DMS153 treated with DMSO at 0.1 percent for 48 hours (cell line): ENCODE data around the gene PDE8B.

Source experiments
- DNase-seq: peaks from one replicate; lab custom pipeline; 2025; ENCODE audit not compliant: unreplicated experiment; lab: John Stamatoyannopoulos, UW

PDE8B gene

DNA sequence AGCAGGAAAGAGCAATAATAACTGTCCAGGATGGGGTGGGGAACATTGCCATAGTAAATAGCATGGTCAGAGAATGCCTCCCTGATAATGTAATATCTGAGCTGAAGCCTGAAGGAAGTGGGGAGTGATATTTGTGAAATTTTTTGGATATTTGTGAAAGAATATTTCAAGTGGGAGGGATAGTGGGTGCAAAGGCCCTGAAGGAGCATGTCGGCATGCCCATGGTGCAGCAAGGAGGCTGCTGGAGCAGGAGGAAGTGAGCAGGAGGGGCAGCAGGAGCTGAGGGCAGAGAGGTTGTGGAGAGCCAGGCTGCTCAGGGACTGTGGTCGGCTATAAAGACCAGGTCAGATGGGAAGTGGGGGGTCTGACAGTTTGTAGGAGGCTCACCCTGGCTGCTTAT lies 21.1 kb upstream of the PDE8B start:
- no peak for DNase-seq

DNA sequence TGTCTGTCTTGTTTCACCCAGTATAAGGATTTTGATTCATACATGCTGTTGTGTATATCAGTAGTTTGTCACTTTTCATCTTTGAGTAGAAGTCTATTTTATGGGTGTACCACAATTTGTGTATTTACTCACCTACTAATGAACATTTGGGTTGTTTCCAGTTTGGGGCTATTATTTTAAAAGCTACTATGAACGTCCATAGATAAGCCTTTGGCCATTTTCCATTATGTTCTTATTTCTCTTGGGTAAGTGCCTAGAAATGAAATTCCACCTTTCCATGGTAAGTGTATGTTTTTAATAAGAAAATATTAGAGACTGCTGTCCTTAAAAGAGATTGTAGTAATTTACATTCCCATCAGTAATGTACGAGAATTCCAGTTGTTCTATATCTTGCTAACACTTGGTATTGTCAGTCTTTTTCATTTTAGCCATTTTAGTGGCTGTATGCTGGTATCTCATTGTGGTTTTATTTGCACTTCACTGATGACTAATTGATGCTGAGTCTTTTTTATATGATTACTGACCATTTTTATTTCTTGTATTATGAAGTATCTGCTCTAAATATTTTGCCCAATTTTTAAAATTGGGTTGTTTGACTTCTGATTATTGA lies 17.9 kb upstream of the PDE8B start:
- no peak for DNase-seq

DNA sequence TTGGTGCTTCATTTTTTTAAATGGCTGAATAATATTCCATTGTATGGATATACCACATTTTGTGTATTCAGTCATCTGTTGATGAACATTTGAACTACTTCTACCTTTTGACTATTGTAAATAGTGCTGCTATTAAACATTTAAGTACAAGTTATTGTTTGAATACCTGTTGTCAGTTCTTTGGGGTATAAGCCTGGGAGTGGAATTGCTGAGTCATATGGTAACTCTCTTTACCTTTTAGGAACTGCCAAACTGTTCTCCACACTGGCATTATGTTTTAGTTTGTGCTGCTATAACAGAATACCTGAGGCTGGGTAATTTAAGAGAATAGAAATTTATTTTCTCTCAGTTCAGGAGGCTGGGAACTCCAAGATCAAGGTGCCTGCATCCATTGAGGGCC lies 15.7 kb upstream of the PDE8B start:
- DNase-seq, result no peak

DNA sequence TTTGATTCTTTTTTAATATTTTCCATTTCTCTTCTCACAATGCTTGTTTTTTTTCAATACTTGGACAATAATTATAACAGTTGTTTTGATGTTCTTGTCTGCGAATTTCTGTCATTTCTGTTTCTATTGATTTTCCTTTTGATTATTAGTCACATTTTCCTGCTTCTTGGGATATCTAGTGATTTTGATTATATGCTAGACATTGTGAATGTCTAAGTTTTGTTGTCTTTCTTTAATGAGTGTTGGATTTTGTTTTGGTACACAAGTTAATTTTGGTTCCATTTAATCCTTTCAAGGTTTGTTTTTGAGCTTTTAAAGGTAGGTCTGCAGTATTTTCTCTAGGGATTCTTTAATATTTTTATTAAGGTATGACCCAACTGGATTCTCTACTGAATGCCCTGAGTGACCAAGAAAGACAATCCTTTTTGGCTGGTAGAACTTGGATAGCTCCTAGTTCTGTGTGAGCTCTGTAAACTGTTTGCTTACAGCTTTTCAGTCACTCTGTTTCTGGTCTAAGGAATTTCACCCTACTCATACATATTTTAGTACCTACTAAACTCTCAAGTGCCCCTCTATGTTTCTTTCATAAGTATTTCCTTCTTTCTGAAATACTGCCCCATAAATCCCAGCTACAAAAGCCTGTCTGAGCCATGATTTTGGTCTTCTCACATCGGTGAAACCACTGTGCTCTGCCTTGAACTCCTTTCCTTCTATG lies 12.5 kb upstream of the PDE8B start:
- no peak for DNase-seq

DNA sequence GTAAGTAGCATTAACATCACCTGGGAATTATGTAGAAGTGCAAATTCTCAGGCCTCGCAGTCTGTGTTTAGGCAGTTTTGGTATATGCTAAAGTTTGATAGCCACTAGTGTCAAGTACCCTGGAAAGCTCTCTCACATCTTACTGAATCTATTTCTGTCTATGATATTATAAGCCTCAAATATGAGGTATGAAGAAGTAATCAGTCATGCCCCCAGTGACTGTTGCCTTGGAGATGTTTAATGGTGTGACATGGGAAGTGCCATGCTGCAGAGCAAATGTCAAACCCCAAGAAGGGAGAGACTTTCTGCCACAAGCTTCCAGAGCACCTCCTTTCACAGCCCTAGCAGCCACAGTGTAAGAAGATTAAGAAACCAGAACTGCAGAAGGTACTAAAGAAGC lies 9.8 kb upstream of the PDE8B start:
- DNase-seq, result no peak

DNA sequence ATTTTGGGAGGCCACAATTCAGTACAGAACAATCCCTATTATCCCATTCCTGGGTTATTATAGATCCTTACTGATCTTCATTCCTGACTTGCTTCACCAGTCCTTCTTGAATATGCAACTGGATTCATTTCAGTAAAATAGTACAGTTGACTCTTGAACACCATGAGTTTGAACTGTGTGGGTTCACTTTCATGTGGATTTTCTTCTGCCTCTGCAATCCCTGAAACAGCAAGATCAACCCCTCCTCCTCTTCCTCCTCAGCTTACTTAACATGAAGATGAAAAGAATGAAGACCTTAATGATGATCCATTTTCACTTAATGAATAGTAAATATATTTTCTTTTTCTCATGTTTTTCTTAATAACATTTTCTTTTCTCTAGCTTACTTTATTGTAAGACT lies 8.3 kb upstream of the PDE8B start:
- no peak for DNase-seq

DNA sequence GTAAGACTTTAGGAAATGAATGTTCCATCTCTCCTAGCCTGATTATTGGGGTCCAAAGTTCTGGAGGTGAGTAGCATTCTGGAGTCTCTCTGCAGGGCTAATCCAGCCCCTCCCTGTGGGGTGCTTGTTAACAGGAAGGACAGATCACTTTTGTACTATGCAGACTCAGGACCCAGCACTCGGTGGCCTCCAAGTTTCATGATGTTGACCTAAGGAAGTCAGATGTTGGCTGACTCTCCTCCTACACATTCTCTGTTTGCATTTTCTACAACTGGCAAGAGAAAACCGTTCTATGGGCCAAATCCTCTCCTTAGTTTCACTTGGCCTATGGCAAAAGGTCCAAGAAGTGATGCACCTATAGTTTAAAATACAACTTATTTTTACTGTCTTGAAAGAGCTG lies 5.5 kb upstream of the PDE8B start:
- no peak for DNase-seq

DNA sequence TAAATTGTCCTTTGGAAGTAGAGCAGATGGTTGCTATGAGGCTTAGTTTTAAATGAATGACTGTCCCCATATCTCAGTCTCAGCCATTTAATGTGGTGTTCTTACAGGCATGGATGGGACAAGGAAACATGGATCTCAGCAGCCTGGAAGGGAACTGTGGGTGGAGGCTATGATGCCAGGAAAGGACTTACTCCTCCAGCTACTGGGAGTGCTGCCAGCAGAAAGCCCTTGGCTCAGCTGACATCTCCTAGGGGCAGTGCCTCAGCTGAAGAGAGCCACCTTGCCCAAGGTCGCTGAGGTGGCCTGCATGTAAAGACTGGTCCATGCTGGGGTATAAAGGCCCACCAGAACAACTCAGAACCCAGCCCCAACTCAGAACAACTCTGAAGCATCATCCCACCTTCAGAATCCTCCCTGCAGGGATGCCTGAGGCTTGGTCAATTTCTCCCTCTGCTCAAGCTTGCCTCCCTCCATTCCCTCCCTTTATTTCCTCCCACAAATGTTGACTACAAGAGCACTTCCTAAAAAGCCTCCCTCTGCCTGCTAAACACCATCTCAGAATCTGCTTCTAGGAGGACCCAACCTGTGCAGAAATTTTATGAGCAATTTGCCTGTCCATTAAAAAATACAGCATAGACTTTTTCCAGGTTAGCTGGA lies 1.8 kb upstream of the PDE8B start:
- DNase-seq, result no peak

DNA sequence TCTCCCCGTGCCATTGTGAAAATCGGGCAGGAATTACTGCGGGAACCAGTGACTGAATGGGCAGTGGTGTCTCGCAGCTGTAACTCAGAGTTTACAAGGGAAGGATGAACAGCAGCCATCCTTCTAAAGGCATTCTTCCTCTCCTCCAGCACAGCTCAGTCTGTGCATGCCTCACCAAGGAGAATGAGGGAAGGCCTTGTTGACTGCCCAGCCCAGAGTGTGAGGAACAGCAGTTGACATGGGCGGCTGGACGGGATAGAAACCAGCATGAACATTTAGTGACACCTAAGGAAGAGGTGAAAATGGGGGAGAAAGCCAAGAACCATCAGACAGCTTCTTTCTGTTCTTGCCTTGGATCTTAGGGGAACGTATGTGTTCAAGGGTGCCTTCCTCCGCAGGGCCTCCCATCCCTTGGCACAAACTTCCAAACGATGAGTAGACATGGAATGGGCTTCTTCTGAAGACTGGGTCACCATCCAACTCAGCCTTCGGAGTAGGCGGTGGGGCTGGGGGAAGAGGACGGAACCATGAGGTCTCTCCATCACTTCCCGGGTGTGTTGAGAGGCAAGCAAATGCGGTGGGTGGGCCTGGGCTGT lies 887 bp upstream of the PDE8B start:
- DNase-seq, result no peak

DNA sequence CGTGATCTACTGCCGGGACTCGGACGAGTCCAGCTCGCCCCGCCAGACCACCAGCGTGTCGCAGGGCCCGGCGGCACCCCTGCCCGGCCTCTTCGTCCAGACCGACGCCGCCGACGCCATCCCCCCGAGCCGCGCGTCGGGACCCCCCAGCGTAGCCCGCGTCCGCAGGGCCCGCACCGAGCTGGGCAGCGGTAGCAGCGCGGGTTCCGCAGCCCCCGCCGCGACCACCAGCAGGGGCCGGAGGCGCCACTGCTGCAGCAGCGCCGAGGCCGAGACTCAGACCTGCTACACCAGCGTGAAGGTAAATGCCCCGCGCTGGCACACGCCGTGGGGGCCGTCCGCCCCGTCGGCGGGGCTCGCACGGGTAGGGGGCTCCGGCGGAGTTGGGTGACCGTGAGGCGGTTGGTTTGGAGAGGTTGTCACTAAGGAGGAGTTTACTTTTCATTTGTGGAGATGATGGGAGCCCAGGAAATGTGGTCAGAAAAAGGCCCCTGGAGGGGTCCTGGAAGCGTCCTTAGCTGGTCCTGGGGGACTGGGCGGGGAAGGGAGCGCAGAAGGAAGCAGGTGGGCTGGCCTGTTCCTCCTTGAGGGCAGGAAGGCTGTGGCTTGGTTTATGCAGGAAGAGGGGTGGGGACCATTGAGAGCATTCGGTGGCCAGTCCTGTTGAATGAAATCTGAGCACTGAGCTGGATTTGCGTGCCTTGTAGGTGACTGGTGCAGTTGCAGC lies 647 bp downstream of the PDE8B start:
- no peak for DNase-seq

DNA sequence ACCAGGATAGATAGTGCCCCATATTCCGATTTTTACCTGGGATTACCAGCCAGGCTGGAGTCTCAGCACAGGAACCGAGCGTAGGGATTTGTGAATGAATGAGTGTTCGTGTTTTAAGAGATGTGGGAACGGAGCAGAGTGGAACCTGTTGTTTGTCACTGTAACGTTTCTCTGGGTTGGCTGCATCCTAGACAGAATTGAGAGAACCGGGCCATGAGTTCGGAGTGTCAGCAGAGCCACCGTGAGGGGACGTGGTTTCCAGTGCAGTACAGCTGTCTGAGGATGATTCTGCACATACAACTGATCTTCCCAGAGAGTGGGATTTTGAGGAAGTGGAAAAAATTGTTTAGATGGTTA lies 1.2 kb downstream of the PDE8B start:
- no peak for DNase-seq

DNA sequence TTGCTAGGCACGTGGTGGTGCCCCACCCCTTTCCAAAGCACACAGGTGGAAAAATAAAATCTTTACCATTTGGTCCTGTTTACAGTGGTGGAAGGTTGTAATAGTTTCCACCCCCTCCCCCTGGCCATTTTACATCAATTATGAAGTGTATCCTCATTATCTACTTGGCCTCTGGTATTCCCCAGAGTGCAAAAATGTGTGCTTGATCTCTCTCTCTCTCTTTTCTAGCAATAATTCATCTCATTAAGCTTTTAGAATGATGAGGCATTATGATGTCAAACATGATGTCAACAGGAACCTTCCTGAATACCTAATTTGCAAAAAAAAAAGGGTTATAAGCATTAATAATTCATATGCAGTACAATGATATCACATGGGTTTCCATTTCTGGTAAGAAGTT lies 3.1 kb downstream of the PDE8B start:
- DNase-seq, result no peak

DNA sequence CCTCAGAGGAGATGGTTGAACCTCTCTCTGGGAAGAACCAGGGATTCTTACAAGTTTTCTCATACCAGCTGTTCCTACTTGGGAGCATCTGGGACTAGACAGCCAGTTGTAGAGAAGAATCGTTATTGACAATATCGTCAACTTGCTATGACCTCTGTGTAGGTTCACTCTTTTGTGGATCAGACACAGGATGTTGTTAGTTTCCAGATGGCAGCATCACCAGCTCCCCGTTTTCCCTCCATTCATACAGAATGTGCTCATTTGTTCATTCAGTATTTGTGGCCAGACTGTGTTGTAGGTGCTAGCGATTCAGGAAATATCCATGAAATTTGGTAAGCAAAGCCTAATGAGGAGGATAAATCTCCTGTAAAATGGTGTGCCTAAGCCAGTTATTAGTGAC lies 3.7 kb downstream of the PDE8B start:
- no peak for DNase-seq

DNA sequence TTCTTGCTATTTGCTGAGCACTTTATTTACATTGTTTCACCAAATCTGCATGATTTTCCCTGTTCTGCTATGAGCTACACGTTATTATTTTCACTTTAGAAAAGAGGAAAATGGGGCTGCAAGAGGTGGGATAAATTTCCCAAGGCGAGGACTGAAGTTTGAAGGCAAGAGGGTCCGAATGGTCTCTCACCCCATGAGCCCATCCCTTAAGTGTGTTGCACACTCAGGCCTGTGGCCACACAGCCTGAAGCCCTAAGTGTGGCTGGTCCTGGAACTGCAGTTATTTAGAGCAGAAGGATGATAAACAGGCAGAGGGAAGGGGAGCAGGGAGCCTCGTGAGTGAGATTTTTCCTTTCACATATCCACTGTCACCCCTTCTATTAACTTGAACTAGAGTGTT lies 7.8 kb downstream of the PDE8B start:
- DNase-seq, result no peak

DNA sequence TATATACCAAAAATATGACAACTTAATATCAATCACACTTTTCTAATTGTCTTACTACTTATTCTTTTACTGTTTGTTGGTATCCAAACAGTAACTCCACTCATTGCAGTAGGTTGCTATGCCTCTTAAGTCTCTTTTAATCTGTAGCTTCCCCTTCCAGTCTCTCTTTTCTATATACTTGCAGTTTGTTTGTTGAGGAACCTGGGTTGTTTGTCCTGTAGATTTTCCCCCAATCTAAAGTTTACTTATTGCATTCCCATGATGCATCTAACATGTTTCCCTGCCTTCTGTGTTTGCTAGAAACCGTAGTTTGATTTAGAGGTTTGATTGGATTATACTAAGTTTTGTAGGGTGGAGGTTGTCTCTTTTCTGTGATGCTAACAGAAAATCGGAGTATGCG lies 10.6 kb downstream of the PDE8B start:
- no peak for DNase-seq

DNA sequence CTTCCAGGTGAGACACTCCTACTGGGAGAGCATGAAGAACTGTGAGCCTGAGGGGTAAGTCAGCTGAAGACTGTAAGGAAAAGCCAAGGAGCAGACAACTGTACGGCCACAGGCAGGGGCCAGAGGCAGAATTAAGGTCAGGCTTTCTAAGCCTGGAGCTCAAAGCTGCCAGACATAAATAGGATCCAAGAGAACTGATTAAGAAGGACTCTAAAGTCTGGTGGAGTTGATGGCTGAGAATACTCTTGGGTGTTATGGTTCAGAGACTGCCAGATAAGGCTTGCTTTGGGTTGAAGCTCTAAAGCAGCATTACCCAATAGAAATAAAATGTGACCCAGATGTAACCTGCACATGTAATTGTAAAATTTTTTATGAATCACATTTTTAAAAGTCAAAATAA lies 12.2 kb downstream of the PDE8B start:
- DNase-seq, result no peak

DNA sequence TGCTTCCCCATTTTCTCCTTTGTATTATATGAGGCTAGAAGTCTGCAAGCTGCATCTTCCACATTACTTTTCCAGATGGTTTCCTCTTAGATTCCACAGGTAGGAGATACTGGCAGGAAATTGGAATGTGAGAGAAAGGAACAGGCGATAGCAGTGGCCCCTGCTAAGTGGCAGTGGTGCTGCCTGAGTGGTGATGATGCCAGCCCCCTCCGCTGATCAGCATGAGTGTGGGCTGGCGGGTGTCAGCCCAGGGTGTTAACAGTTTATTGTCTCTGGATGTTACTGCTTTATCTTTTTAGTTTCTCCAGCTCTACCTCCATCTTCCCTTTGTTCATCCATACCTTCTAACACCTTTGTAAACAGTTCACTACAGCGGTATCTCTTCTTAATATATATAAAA lies 13.2 kb downstream of the PDE8B start:
- DNase-seq, result no peak

DNA sequence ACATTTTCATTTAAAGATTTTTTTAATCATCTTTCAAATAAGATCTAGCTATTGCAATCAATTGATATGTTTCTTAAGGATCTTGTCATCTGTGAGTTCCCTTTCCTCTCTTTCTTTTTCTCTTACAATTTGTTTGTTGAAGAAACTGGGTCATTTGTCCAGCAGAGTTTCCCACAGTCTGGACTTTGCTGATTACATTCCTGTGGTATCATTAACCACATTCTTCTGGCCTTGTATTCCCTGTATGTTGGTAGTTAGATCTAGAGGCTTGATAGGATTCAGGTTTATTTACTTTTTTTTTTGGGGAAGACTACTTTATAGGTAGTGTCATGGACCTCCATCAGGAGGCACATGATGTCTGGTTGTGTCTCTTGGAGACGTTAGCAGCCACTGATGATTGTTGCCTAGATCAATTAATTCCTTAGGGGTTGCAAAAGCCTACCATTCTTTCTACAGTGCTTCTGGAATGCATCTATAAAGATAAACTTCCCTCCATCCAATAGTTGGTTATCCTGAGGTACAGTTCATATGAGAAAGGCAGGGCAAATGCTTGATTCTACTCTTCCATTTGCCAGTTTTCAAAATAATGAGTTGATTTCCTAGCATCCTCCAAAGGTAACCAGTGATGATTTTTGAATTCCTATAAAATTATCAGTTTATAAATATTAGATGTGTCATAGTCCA lies 14.3 kb downstream of the PDE8B start:
- no peak for DNase-seq

DNA sequence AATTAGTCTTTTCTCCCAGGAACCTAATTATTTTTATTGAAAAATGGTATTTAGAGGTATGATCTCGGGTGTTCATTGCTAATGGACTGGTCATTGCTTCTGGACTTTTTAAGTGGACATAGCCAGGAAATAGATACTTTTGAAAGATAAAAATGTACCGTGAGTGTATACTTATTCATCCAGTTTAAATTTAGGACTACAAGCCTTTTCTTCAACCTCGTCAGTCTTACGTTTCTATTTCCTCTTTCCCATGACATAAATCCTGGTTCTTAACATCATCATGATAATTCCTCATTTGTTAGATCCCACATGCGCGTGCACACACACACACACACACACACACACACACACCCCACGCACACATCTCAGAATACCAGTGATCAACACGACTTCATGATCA lies 15.1 kb downstream of the PDE8B start:
- DNase-seq, result no peak

DNA sequence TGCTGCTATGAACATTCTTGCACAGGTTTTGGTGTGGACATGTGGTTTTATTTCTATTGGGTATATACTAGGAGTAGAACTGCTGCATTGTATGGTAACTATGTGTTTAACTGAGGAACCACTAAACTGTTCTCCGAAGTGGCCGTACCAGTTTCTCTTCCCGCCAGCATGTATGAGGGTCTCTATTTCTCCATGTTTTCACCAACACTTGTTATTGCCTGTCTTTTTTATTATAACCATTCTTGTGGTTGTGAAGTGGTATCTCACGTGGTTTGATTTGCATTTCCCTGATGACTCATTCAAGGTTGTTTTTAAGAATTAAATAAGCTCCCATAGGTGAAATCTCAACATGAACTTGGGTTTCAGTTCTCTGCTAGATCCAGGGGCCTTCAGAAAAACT lies 19.4 kb downstream of the PDE8B start:
- DNase-seq, result no peak
